GM18505 (cell line): ENCODE results near the gene CD200R1L.

ENCODE experiments used
- ATAC-seq: cut with Tn5 transposase; IDR thresholded peaks from one replicate; pipeline ENCODE4 v1.9.1; 2021; ENCODE audit not compliant: unreplicated experiment
- POLR2A ChIP-seq: IDR thresholded peaks from 4 replicates; pipeline ENCODE4 v1.6.1; 2011; ENCODE audit warnings: borderline replicate concordance; ENCODE audit not compliant: insufficient read depth, insufficient read length; ENCODE audit errors: extremely low read depth

Gene CD200R1L

DNA sequence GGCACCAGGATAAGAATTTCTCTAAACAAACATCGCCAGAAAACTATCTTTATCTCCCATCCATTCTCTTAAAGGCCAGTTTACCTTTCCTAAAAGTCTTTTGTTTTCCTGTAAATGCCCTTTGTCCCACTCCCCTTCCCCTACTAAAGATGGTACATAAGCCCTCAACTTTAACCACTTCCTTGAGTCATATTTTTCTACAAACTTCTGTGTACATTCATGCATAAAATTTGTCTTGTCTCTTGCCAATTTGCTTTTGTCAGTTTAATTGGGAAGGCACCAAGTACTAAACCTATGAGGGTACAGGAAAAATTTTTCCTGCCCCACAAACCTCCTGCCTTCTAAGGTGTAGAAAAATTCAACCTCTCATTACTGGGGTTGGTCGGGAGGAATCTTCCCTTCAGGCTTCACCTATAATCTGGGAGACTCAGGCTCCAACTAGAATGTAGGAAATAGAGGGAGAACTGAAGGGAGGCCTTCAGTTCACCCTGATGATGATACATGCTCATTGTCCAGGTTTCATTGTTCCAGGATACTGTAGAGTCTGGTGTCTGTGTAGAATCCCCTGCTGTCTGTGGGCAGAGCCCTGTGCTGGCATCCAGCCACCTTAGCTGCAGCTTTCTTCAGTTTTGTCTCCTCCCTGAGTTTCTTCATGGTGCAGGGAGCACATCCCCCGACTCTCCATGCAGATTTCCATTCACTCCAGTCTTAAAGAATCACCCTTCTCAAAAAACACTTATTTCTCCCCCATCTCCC lies 53.2 kb downstream of the CD200R1L start:
- no peak for ATAC-seq
- TF ChIP-seq POLR2A = no peak

DNA sequence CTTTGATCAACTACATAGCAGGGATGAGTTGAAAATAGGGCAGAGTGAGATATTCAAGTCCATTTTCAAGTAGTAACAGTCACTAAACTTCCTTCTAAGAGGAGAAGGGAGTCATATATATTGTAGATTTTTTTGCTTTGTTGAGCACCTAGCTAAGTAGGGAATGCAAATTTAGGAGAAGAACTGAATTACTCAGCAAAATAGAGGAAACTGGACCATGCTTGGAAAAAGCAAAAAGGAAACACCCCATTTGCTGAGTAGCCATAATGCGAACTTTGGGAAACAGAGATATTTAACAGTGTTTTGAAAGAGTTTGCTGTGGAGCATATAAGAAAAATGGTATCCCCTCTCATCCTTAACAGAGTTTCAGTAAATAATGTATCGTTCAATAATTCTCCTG lies 54.9 kb downstream of the CD200R1L start:
- no peak for TF ChIP-seq POLR2A
- no peak for ATAC-seq

DNA sequence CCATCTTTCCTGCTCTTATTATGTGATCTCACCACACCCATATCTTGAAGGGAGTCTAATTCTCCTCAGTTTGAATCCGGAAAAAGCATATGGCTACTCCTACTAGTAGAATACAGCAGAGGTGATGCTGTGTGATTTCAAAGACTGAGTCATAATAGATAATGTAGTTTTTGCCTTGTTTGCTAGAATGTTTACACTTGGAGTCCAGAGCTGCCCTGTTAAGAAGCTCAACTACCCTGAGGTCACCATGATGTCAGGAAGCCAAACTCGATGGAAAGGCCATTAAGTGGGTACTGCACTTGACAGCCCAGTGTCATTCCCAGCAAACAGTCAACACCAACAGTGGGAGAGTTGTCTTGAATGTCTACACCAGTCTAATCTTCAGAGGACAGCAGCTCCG lies 56.9 kb downstream of the CD200R1L start:
- ATAC-seq = no peak
- TF ChIP-seq POLR2A = no peak

DNA sequence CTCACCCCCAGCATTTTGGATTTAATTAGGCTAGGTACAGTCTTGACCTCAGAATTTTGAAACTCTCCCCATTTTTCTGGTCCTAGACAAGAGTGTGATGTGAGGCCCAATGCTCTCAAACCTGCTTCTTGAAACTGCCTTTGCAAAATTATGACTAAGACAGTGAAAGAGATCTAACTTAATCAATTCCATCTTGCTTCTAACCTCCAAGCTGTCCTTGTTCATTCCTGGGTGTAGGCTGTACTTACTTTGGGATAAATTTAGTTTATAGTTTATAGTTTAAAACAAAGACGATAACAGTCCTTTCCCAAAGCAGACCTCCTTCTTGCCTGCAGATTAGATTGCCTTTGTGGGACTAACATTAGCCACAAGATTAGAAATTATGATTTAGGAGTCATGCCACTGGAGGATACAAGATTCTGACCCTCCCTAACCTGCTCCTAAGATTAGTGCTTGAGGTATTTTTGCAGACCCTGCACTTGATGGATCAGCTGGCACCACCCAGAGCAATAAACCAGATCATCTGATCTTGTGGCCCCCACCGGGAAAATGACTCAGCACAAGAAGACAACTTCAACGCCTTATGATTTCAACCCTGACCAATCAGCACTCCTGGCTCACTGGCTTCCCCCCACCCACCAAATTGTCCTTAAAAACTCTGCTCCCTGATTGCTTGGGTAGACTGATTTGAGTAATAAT lies 59.6 kb downstream of the CD200R1L start:
- ATAC-seq = no peak
- TF ChIP-seq POLR2A = no peak

DNA sequence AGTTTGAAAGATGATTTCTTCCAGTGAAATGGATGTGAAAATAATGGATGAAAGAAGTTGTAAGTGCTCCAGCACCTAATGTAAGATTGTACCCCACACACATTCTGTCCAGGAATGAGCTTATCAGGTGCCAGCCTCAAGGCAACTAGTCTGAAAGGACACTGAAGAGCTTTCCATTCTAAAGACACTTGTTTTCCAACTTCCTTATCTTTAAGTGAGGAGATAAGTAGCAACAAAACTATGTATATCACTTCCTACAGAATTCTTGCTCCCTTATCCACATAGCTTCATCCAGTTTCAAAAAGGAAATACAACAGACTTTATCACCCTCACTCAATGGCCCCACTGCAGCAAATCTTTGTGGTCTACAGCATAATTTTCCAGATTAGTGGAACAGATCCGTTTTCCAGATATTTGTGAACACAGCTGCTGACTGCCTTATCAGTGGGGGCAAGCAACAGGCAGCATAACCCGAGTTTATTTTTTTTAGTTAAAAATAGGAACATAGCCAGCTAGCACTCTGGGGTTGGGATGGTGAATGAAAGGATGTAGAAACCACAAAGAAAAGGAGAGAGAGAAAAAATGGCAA lies 60.6 kb downstream of the CD200R1L start:
- no peak for ATAC-seq
- no peak for TF ChIP-seq POLR2A

DNA sequence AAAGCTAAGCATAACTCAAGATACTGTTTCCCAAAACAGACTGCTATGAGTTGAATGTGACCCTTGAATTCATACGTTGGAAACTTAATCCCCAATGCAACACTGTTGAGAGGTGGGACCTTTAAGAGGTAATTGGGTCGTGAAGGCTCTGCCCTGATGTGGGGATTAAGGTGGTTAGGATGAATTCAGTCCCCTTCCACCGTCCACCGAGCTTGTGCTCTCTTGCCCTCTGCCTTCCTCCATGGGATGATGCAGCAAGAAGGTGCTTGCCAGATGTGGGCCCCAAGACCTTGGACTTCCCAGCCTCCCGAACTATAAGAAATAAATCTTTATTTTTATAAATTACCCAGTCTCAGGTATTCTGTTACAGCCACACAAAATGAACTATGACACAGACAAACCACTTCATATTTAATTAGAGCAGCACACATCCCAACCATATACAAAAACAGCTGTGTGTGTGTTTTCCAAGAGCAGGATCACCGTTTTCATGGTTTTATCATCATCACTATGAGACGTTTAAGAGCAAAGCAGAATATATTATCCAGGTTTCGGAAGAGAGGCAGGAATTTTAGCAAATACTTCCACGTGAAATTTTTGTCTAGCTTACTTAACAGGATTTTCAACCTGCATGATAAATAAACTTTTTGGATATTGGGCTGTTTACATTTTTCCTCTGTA lies 61.2 kb downstream of the CD200R1L start:
- no peak for TF ChIP-seq POLR2A
- no peak for ATAC-seq

DNA sequence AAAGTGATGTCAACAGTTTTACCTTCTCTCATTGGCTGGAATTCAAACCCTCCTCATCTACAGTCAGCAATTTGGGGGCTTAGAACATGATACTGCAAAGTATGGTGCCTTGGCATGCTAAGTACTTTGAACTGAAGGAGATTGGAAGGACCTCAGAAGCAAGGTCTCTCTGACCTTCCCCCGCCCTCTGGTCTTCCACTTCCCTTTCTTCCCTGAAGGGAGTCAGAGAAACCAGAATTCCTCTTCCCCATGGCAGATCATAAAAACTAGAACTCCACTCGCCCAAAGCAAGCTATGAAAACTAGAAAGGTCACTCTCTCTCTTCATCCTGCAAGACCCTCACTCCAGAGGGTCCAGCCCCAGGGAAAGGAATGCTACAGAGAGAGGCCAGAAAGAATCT lies 64.2 kb downstream of the CD200R1L start:
- no peak for ATAC-seq

DNA sequence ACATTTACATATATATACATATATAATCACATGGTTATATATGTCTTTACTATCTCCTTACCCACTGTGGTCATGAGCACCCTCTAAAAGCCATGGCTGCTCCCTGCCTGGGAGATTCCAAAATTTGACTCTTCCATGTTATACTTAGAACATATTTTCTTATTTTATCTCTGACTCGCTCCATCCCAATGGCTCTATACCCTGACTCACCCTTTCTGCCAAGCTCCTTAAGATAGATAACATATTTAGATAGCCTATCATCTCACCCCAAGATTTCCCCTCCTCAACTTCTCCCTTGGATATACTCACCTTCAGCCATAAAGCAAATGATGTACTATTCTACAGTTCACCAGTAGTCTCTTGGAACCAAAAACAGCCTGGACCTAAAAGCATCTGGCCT lies 65.1 kb downstream of the CD200R1L start:
- TF ChIP-seq POLR2A = no peak
- no peak for ATAC-seq

More for the DNA sequence above, 64.2 kb downstream of the CD200R1L start:
- TF ChIP-seq POLR2A = no peak

DNA sequence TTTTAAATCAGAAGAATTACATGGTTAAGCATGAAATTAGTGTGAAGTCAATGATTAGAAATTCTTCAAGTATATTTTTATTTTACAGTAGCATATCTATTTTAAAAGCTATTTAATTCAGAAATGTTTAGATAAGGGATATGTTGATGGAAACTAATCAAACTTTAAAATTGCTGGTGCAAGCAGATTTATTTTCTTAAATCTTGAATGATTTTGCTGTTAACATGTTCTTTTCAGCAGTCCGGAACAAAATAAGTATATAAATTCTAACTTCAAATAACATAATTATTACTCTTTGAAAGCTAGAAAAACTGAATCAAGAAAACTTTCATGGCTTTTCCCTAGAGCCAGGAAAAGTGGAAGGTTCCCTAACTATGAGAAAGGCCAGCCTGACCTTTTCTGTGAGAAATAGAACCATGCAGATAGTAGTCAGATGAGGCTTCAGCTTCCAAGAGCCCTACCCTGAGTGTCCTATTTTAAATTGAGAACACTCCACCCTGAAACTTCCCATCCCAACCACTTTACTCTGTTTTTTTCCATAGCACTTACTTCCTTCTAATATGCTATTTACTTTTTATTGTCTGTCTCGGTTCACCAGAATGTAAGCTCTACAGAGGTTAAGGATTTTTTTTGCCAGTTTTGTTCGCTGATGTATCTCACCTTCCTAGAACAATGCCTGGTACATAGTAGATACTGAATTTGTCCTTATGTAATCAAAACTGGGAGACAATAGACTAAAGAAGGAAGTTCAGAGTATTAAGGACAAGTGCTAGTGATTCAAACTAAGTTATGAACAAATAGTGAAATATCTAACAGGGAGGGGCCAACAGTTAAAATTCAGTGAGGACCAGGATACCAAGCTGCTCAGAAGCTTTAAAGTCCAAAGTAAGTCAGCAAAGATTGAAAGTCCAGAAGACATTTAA lies 66.8 kb downstream of the CD200R1L start:
- no peak for ATAC-seq
- TF ChIP-seq POLR2A = no peak

DNA sequence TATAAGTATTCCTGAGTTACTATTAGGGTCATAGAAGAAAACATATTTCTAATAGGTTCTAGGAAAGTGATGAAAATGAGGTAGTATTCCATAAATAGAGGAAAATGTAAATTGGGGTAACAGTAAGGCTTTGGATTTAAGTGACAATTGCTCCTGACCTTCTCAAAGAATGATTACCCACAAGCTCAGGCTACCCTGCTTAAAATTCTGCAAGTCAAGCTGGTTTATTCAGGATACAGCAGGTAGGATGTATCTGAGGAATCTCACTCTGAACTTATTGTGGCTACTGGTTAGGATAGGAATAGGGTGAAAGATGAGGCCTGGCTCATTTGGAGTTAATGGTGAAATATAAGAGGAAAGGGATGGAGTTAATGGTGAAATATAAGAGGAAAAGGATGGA lies 67.7 kb downstream of the CD200R1L start:
- no peak for TF ChIP-seq POLR2A
- ATAC-seq = no peak

DNA sequence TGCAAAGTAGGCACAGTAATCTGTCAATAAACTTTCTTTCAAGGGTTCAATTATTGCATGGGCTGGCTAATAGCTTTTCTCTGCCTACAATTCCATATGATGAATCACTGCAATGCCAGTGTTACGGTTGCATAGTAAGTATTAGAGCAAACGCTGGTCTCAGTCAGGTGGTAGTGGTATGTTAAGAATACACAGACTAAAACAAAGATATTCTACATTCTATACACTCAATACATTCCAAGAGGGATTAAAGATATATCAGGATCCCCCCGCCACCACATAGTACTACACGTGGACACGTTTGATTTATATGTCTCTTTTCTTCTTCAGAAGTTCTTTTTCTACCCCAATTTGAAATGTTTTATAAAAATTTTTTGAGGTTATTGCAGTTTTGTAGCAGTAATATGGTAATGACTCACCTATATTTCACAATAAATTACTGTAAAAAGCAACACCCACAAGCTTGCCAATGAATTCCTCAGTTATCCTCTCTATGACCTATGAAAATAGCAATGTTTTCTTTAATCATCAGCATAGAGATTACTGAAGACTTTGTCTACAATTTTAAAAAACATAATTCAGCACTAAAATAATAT lies 68.2 kb downstream of the CD200R1L start:
- TF ChIP-seq POLR2A = no peak
- ATAC-seq = no peak

DNA sequence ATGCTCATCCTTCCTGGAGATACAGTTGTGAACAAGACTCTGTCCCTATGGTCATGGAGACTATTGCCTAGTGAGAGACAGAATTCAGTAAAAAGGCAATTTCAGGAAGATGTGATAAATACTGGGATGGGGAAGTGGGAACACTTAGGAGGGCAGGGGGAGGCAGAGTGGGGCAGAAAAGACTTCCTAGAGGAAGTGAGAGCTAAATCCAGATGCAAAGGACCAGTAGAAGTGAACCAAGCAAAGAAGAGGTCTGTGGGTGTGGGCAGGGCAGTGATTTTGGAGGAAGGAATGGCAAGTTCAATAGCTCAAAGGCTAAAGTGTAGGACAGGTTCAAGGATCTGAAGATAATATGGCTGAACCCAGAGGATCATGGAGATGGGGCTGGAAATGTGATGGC lies 68.9 kb downstream of the CD200R1L start:
- no peak for TF ChIP-seq POLR2A
- ATAC-seq = no peak
